ENCODE data around the gene TSEN34.
"Not testable (repeated sequence)": the region's sequence is repeated elsewhere in the genome, so short reads cannot be mapped to it uniquely, and the experiment has no call there.

The TSEN34 gene

GRCh38 chr19:54218960-54219661 is 28.0 kb downstream of the TSEN34 start:
- Histone ChIP-seq H3K27me3 (ENCODE audit: control insufficient read depth, insufficient read depth, low read length) (no peaks in the 10 kb centered on the region), H3K9ac (ENCODE audit: low read depth, low read length) (no peak overlapping the region), H3K4me1 (ENCODE audit: control insufficient read depth, insufficient read depth, low read length) (no peaks in the 10 kb centered on the region), H3K9me3 (ENCODE audit: control insufficient read depth, insufficient read depth, low read length) (no peaks in the 10 kb centered on the region), H3K36me3 (ENCODE audit: control insufficient read depth, insufficient read depth, low read length) (peaks cover 5% of the 10 kb centered on the region), H3K4me3 (ENCODE audit: low read depth, low read length) (no peak overlapping the region)

- H3K4me1 ChIP-seq (ENCODE audit: control insufficient read depth, insufficient read depth, low read length); H3K36me3 ChIP-seq (ENCODE audit: control insufficient read depth, insufficient read depth, low read length); H3K9ac ChIP-seq (ENCODE audit: low read depth, low read length); H3K9me3 ChIP-seq (ENCODE audit: control insufficient read depth, insufficient read depth, low read length); H3K27me3 ChIP-seq (ENCODE audit: control insufficient read depth, insufficient read depth, low read length); H3K4me3 ChIP-seq (ENCODE audit: low read depth, low read length): not testable (repeated sequence)
Measured at GRCh38 chr19:54219702-54220101, 28.6 kb downstream of the TSEN34 start.

- not testable (repeated sequence) for H3K36me3 ChIP-seq (ENCODE audit: control insufficient read depth, insufficient read depth, low read length); H3K27me3 ChIP-seq (ENCODE audit: control insufficient read depth, insufficient read depth, low read length); H3K4me3 ChIP-seq (ENCODE audit: low read depth, low read length); H3K9me3 ChIP-seq (ENCODE audit: control insufficient read depth, insufficient read depth, low read length); H3K4me1 ChIP-seq (ENCODE audit: control insufficient read depth, insufficient read depth, low read length); H3K9ac ChIP-seq (ENCODE audit: low read depth, low read length)
Measured at GRCh38 chr19:54221947-54222346, 30.8 kb downstream of the TSEN34 start.

- not testable (repeated sequence) for H3K4me3 ChIP-seq (ENCODE audit: low read depth, low read length); H3K9me3 ChIP-seq (ENCODE audit: control insufficient read depth, insufficient read depth, low read length); H3K36me3 ChIP-seq (ENCODE audit: control insufficient read depth, insufficient read depth, low read length); H3K4me1 ChIP-seq (ENCODE audit: control insufficient read depth, insufficient read depth, low read length); H3K27me3 ChIP-seq (ENCODE audit: control insufficient read depth, insufficient read depth, low read length); H3K9ac ChIP-seq (ENCODE audit: low read depth, low read length)
Measured at GRCh38 chr19:54222474-54223276, 31.6 kb downstream of the TSEN34 start, which contains the start of gene LILRB3. Gene LILRB3 (minus strand): TSS chr19:54223007. CDS start chr19:54222976, 31 bp downstream.

- not testable (repeated sequence) for H3K9ac ChIP-seq (ENCODE audit: low read depth, low read length); H3K4me3 ChIP-seq (ENCODE audit: low read depth, low read length); H3K4me1 ChIP-seq (ENCODE audit: control insufficient read depth, insufficient read depth, low read length); H3K9me3 ChIP-seq (ENCODE audit: control insufficient read depth, insufficient read depth, low read length); H3K27me3 ChIP-seq (ENCODE audit: control insufficient read depth, insufficient read depth, low read length); H3K36me3 ChIP-seq (ENCODE audit: control insufficient read depth, insufficient read depth, low read length)
Measured at GRCh38 chr19:54223277-54223936, 32.3 kb downstream of the TSEN34 start.

- not testable (repeated sequence) for H3K9me3 ChIP-seq (ENCODE audit: control insufficient read depth, insufficient read depth, low read length); H3K9ac ChIP-seq (ENCODE audit: low read depth, low read length); H3K4me1 ChIP-seq (ENCODE audit: control insufficient read depth, insufficient read depth, low read length); H3K36me3 ChIP-seq (ENCODE audit: control insufficient read depth, insufficient read depth, low read length); H3K4me3 ChIP-seq (ENCODE audit: low read depth, low read length); H3K27me3 ChIP-seq (ENCODE audit: control insufficient read depth, insufficient read depth, low read length)
Measured at GRCh38 chr19:54223937-54224281, 32.8 kb downstream of the TSEN34 start.

- H3K9me3 ChIP-seq (ENCODE audit: control insufficient read depth, insufficient read depth, low read length); H3K9ac ChIP-seq (ENCODE audit: low read depth, low read length); H3K4me1 ChIP-seq (ENCODE audit: control insufficient read depth, insufficient read depth, low read length); H3K4me3 ChIP-seq (ENCODE audit: low read depth, low read length); H3K27me3 ChIP-seq (ENCODE audit: control insufficient read depth, insufficient read depth, low read length); H3K36me3 ChIP-seq (ENCODE audit: control insufficient read depth, insufficient read depth, low read length): not testable (repeated sequence)
Measured at GRCh38 chr19:54224619-54225018, 33.5 kb downstream of the TSEN34 start.

GRCh38 chr19:54229146-54229545 is 38.0 kb downstream of the TSEN34 start:
- peaks cover 10% of the 10 kb centered on the region for H3K27me3 ChIP-seq (ENCODE audit: control insufficient read depth, insufficient read depth, low read length)

DNA sequence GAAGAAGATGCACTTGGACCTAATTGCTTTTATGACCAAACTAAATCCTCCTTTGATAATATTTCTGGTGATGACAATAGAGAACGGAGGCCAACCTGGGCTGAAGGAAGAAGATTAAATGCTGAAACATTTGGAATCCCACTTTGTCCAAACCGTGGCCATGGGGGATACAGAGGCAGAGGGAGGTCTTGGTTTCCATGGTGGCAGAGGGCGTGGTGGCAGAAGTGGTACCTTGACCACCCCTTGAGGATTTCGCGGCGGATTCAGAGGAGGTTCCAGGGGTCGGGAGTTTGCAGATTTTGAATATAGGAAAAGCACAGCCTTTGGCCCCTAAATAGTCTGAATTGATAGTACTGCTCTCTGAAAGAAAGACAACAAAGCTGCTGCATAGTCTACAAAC is 38.9 kb downstream of the TSEN34 start:
- Histone ChIP-seq H3K4me3 (ENCODE audit: low read depth, low read length) (no peak overlapping the region), H3K4me1 (ENCODE audit: control insufficient read depth, insufficient read depth, low read length) (peaks cover 2% of the 10 kb centered on the region), H3K9me3 (ENCODE audit: control insufficient read depth, insufficient read depth, low read length) (peaks cover 2% of the 10 kb centered on the region), H3K9ac (ENCODE audit: low read depth, low read length) (no peak overlapping the region), H3K27me3 (ENCODE audit: control insufficient read depth, insufficient read depth, low read length) (peaks cover 12% of the 10 kb centered on the region), H3K36me3 (ENCODE audit: control insufficient read depth, insufficient read depth, low read length) (no peaks in the 10 kb centered on the region)

More at GRCh38 chr19:54229146-54229545, 38.0 kb downstream of the TSEN34 start:
- Histone ChIP-seq H3K4me3 (ENCODE audit: low read depth, low read length) (no peak overlapping the region), H3K36me3 (ENCODE audit: control insufficient read depth, insufficient read depth, low read length) (no peaks in the 10 kb centered on the region), H3K9ac (ENCODE audit: low read depth, low read length) (no peak overlapping the region), H3K4me1 (ENCODE audit: control insufficient read depth, insufficient read depth, low read length) (peaks cover 2% of the 10 kb centered on the region), H3K9me3 (ENCODE audit: control insufficient read depth, insufficient read depth, low read length) (peaks cover 2% of the 10 kb centered on the region)

GRCh38 chr19:54231077-54231931 is 40.2 kb downstream of the TSEN34 start:
- Histone ChIP-seq H3K4me1 (ENCODE audit: control insufficient read depth, insufficient read depth, low read length) (peaks cover 2% of the 10 kb centered on the region), H3K4me3 (ENCODE audit: low read depth, low read length) (peak overlapping the region; percentile 20), H3K9ac (ENCODE audit: low read depth, low read length) (no peak overlapping the region), H3K9me3 (ENCODE audit: control insufficient read depth, insufficient read depth, low read length) (peaks cover 2% of the 10 kb centered on the region), H3K36me3 (ENCODE audit: control insufficient read depth, insufficient read depth, low read length) (no peaks in the 10 kb centered on the region), H3K27me3 (ENCODE audit: control insufficient read depth, insufficient read depth, low read length) (peaks cover 12% of the 10 kb centered on the region)

- Histone ChIP-seq H3K9ac (ENCODE audit: low read depth, low read length) (no peak overlapping the region), H3K9me3 (ENCODE audit: control insufficient read depth, insufficient read depth, low read length) (peaks cover 2% of the 10 kb centered on the region), H3K4me3 (ENCODE audit: low read depth, low read length) (no peak overlapping the region), H3K36me3 (ENCODE audit: control insufficient read depth, insufficient read depth, low read length) (no peaks in the 10 kb centered on the region), H3K4me1 (ENCODE audit: control insufficient read depth, insufficient read depth, low read length) (peaks cover 2% of the 10 kb centered on the region), H3K27me3 (ENCODE audit: control insufficient read depth, insufficient read depth, low read length) (peaks cover 12% of the 10 kb centered on the region)
Measured at GRCh38 chr19:54233941-54234340, 42.8 kb downstream of the TSEN34 start.
